PC-9 (cell line): ENCODE results near the gene LIN37. TPM values are rescaled to one million over a fixed set of nuclear protein-coding genes. Genes with fewer than 3 reads are reported as not detected.

Experiments used
- BruUV-seq: library from RNA; stranded (reverse); fragments of 400-500 nt; replicated peaks from 2 replicates; lab custom pipeline; 2021; lab: Mats Ljungman, UMichigan
- CTCF ChIA-PET: fragments of 300-600 bp; sonication (Branson Sonifier 250); formaldehyde crosslinking; loops from one replicate; lab custom pipeline; 2022; ENCODE audit warnings: antibody characterized with exemption; lab: Charles Lee
- POLR2A ChIA-PET: fragments of 300-600 bp; sonication (Branson Sonifier 250); formaldehyde crosslinking; loops from one replicate; lab custom pipeline; 2022; ENCODE audit warnings: antibody characterized with exemption; ENCODE audit not compliant: unreplicated experiment; lab: Charles Lee
- DNase-seq, 2 experiments: peaks; one replicate each; pipeline versions ENCODE4 v3.0.0 to v3.0.0-alpha.2; 2015 to 2022; ENCODE audit warnings: mixed read lengths in 1 of 2
- H2AFZ ChIP-seq: fragments of 200-600 bp; sonication (generic); 2 replicates; pipeline ENCODE4 v1.8.1; 2017; ENCODE audit warnings: antibody characterized with exemption
- H3F3A ChIP-seq: fragments of 200-600 bp; sonication (generic); 2 replicates; pipeline ENCODE4 v1.8.1; 2017; ENCODE audit warnings: antibody characterized with exemption, mild to moderate bottlenecking, low read depth; ENCODE audit not compliant: insufficient read depth
- H3K27ac ChIP-seq: fragments of 200-600 bp; sonication (generic); 2 replicates; pipeline ENCODE4 v1.6.1; 2016; ENCODE audit warnings: mixed run types
- H3K27me3 ChIP-seq: fragments of 200-600 bp; sonication (generic); 2 replicates; pipeline ENCODE4 v1.6.1; 2016; ENCODE audit warnings: low read depth, mixed run types; ENCODE audit not compliant: insufficient read depth
- H3K36me3 ChIP-seq: fragments of 200-600 bp; sonication (generic); 2 replicates; pipeline ENCODE4 v1.6.1; 2016; ENCODE audit warnings: low read depth, mixed run types
- H3K4me1 ChIP-seq: fragments of 200-600 bp; sonication (generic); replicated peaks from 2 replicates; pipeline ENCODE4 v1.6.1; 2016; ENCODE audit warnings: mixed run types; ENCODE audit not compliant: insufficient read depth
- H3K4me2 ChIP-seq: fragments of 200-600 bp; sonication (generic); 2 replicates; pipeline ENCODE4 v1.6.1; 2017; ENCODE audit warnings: mixed run types
- H3K4me3 ChIP-seq: fragments of 200-600 bp; sonication (generic); 2 replicates; pipeline ENCODE4 v1.6.1; 2016; ENCODE audit warnings: mixed run types
- H3K79me2 ChIP-seq: fragments of 200-600 bp; sonication (generic); 2 replicates; pipeline ENCODE4 v1.6.1; 2017; ENCODE audit warnings: low read depth, mixed run types
- H3K9me2 ChIP-seq: fragments of 200-600 bp; sonication (generic); 2 replicates; pipeline ENCODE4 v1.8.1; 2017; ENCODE audit warnings: mild to moderate bottlenecking; ENCODE audit not compliant: insufficient read depth
- H3K9me3 ChIP-seq: fragments of 200-600 bp; sonication (generic); 2 replicates; pipeline ENCODE4 v1.8.1; 2016; ENCODE audit warnings: low read depth; ENCODE audit not compliant: insufficient read depth
- H4K20me1 ChIP-seq: fragments of 200-600 bp; sonication (generic); 2 replicates; pipeline ENCODE4 v1.8.1; 2017; ENCODE audit not compliant: insufficient read depth
- EZH2 ChIP-seq: fragments of 200-600 bp; sonication (generic); IDR thresholded peaks from 2 replicates; pipeline ENCODE4 v1.8.0; 2017; ENCODE audit warnings: antibody characterized with exemption, low read depth
- intact Hi-C: fragments of 100-400 bp; cut with micrococcal nuclease; formaldehyde crosslinking; loops from one replicate; pipeline ENCODE4 v1.10.0; 2022; ENCODE audit not compliant: unreplicated experiment
- total RNA-seq: library from RNA; stranded (reverse); gene quantifications from 2 replicates; pipeline ENCODE4 v1.2.3, GENCODE V29; 2021
- TF ChIP-seq, protein P1 (sequence below): fragments of 200-600 bp; sonication (generic); conservative IDR thresholded peaks from 2 replicates; pipeline ENCODE4 v1.6.1; 2017; ENCODE audit warnings: mixed run types, antibody characterized with exemption, mild to moderate bottlenecking, moderate library complexity

Gene LIN37
- total RNA-seq, 1 experiment from 2014 or later: 17.0 TPM

DNA sequence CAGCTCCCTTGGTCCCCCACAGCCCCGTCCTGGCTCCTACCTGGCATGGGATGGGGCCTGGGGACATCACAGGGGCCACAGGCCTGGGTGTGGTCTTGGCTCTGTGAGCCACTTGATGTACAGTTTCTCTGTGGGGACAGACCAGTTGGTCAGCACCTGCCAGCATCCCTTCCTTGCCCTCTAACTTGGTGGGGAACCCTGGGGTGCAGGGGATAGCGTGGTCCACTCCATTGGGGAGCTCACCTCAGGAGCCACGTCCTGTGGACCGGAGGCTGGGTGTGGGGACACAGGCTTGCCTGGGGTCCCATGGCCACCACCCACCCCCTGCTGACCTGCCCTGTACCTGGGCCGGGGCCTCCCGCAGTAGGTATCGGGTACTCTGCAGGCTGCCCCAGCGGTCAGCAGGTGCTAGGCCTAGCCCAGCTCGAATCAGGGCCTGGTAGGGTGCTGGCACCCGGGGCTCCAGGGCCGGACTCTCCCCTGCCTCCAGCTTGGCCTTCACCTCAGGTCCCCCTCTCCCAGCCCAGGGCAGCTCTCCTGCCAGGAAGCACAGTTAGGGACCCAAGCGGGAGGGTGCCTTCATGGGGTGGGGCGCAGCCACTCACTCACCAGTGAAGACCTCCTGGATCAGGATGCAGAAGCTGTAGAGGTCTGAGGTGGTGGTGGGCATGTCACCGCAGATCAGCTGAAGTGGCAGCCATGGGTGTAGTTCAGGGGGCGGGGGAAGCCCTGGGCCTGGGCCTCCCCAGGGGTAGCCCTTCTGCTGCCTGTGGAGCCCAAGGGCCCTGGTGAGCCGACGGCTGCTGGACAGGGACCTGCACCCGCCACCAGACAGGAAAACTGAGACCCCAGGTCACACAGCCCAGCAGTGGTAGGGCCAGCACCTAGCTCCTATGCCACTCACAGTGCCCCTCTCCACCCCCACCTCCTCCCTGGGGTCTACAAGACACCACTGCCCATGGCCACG, 41.9 kb downstream of the LIN37 start:
- BruUV-seq: no TSS peak
- Histone ChIP-seq H3K27me3 (peaks cover 18% of the 10 kb centered on the region), H3K27ac (no peak overlapping the region), H3K4me3 (no peak overlapping the region), H3K79me2 (no peaks in the 10 kb centered on the region), H3K4me1 (no peaks in the 10 kb centered on the region), H3K9me3 (no peaks in the 10 kb centered on the region), H3K36me3 (no peaks in the 10 kb centered on the region), H3K4me2 (no peak overlapping the region), H4K20me1 (no peaks in the 10 kb centered on the region), H3F3A (no peaks in the 10 kb centered on the region), H3K9me2 (no peaks in the 10 kb centered on the region), H2AFZ (no peak overlapping the region)
- TF ChIP-seq, protein P1, sequence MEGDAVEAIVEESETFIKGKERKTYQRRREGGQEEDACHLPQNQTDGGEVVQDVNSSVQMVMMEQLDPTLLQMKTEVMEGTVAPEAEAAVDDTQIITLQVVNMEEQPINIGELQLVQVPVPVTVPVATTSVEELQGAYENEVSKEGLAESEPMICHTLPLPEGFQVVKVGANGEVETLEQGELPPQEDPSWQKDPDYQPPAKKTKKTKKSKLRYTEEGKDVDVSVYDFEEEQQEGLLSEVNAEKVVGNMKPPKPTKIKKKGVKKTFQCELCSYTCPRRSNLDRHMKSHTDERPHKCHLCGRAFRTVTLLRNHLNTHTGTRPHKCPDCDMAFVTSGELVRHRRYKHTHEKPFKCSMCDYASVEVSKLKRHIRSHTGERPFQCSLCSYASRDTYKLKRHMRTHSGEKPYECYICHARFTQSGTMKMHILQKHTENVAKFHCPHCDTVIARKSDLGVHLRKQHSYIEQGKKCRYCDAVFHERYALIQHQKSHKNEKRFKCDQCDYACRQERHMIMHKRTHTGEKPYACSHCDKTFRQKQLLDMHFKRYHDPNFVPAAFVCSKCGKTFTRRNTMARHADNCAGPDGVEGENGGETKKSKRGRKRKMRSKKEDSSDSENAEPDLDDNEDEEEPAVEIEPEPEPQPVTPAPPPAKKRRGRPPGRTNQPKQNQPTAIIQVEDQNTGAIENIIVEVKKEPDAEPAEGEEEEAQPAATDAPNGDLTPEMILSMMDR: no peak
- no peak for TF ChIP-seq EZH2
- POLR2A ChIA-PET: interaction anchor here (0.6 kb wide), 1 partner anchor 117 kb away, joined by 3 read pairs; no protein-coding TSS in a partner anchor
- CTCF ChIA-PET: no interaction called here
- no peak for DNase-seq
- intact Hi-C loops: no loop called here

DNA sequence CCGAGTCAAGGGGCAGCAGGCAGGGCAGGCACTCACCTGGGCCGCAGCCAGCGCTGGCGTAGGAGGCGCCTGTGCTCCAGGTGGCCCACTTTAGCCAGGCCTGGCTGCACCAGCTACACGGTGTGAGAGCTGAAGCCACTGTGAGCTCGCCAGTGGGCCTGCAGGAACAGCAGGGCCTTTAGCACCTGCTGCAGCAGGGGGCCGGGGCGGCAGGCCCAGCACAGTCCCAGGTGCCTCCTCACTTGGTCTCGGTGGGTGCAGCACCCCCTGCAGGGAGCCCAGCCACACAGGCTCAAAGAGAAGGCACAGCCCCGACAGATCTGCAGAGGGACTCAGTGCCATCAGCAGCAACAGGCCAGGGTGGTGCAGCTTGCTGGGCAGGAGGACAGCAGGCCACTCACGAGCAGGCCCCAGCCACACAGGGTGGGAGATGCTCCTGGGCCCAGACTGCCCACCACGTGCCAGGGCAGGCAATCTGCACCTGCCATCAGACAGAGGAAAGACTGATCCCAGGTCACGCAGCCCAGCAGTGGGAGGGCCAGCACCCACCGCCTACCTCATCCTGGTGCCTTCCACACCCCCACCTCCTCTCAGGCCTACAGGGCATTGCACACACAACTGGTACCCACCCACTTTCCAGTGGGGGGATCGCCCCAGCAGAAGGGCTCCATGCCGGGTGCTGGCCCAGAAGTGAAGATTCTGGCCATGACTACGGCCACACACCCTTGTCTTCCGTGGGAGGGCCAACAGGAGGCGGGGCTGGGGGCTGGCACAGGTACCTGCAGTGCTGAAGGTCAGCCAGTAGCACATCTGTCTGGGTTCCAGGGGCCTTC, 42.8 kb downstream of the LIN37 start:
- BruUV-seq: no TSS peak
- H3K79me2 ChIP-seq: no peaks in the 10 kb centered on the region
- H3K9me2 ChIP-seq: no peaks in the 10 kb centered on the region
- H3F3A ChIP-seq: no peaks in the 10 kb centered on the region
- no peak for DNase-seq
- no peaks in the 10 kb centered on the region for H3K36me3 ChIP-seq
- intact Hi-C loops: no loop called here
- ChIA-PET POLR2A (no interaction called here), CTCF (no interaction called here)
- H3K27me3 ChIP-seq: peaks cover 24% of the 10 kb centered on the region
- H2AFZ ChIP-seq: no peak overlapping the region
- no peak overlapping the region for H3K4me3 ChIP-seq
- H3K4me2 ChIP-seq: no peak overlapping the region
- H3K4me1 ChIP-seq: no peaks in the 10 kb centered on the region
- TF ChIP-seq, protein P1: no peak
- TF ChIP-seq EZH2: no peak
- no peaks in the 10 kb centered on the region for H3K9me3 ChIP-seq
- H4K20me1 ChIP-seq: no peaks in the 10 kb centered on the region
- no peak overlapping the region for H3K27ac ChIP-seq

DNA sequence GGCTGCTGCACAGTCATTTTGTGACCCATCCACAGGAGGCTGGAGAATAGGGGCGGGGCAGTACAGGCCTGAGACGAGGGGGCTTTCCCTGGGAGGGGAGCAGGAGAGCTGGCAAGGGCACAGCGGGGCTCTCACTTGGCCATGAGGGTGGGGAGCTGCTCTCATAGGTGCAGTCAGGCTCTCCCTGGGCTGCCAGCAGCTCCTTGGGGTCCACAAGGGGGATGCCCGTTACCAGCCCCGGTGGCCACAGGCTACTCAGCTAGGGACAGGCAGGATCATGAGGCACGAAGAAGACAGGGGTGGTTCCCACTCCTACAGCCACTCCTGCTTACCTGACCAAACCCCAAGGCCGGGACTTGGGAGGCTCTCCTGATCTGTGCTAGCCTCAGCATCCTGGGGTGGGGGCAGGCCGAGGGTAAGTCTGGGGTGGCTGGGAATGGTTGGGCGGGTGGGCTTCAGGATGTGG, 43.5 kb downstream of the LIN37 start:
- intact Hi-C loops: no loop called here
- H3K4me2 ChIP-seq: no peak overlapping the region
- H3K79me2 ChIP-seq: no peaks in the 10 kb centered on the region
- H3K36me3 ChIP-seq: no peaks in the 10 kb centered on the region
- TF ChIP-seq EZH2: no peak
- TF ChIP-seq, protein P1: no peak
- H3K27ac ChIP-seq: no peak overlapping the region
- no peaks in the 10 kb centered on the region for H3F3A ChIP-seq
- no peaks in the 10 kb centered on the region for H3K9me2 ChIP-seq
- H4K20me1 ChIP-seq: no peaks in the 10 kb centered on the region
- H3K4me3 ChIP-seq: no peak overlapping the region
- H3K9me3 ChIP-seq: no peaks in the 10 kb centered on the region
- H2AFZ ChIP-seq: no peak overlapping the region
- POLR2A ChIA-PET: no interaction called here
- H3K27me3 ChIP-seq: peaks cover 23% of the 10 kb centered on the region
- no peak for DNase-seq
- CTCF ChIA-PET: no interaction called here
- no peaks in the 10 kb centered on the region for H3K4me1 ChIP-seq
- no TSS peak for BruUV-seq
